HG03064 (cell line): ENCODE data around the gene DOK5.

Experiments used
- ATAC-seq: cut with Tn5 transposase; IDR thresholded peaks from one replicate; pipeline ENCODE4 v1.9.1; 2021; ENCODE audit warnings: low read depth; ENCODE audit not compliant: unreplicated experiment

The DOK5 gene

DNA sequence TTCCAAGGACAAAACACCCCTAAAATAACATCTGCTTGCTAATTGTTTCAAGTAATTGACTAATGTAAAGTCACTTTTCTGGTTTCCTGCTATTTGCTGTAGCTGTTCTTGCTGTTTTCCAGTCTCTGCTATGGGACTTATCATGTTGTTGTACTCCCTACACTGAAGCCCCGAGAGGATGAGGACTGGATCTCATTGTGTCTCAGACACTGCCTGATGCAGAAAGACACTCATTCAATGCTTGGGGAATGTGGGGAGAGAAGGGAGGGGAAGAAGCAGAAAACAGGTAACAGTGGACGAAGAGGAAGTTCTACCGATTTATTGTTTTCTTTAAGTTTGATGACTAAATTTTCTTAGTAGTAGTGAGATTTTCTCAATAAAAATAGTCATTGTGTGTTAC, 79.8 kb downstream of the DOK5 start:
- no peak for ATAC-seq

GRCh38 chr20:54556406-54556805, 81.0 kb downstream of the DOK5 start:
- ATAC-seq: no peak

DNA sequence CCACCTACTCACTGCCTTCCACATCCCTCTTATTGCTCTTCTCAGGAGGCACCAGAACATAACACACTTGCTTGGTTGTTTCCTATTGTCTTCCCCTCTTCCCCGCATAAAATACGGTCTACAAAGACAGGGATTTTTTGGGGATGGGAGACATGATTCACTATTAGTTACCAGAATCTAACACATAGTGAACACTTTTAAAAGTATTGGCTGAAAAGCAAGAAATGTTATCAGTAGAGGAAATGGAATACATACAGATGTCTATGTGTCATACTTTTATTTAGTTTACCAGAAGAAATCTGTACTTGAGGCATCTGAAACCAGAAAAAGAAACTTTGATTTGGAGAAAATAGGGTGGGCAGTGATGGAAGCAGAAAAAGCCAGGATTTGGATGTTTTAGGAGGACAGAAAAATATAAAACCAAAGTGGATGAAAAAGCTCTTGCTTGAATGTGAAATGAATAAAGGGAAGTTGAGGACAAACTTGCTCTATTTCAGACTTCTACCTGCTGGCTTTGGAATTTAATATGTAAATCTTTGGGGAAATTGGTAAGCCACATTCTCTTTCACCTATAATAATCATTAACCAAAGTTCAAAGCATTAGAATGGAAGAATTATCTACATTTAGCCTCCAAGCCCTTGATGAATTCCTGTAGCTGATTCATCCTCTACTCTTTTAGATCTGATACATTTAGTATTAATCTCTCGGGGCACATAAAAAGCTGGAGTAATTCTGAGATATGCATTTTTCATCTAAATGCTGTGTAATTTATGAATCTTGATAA, 82.6 kb downstream of the DOK5 start:
- ATAC-seq: no peak

DNA sequence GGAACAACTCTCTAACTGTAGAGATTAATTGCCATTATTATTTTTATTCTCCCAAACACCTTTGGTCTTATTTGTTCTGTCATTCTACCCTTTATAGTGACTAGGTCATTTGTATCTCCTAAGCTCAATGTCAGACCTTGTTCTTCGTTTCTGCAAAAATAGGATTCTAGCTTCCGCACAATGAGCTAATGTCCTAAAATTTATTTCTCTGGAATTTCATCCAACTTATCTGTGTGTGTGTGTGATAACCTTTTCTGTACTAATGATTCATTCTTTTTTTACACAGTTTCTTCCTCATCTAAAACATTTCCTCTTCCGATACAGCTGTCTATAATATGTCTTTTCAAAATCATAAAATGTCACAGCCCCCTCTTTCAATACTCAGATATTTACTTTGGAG, 84.5 kb downstream of the DOK5 start:
- no peak for ATAC-seq

- ATAC-seq: no peak
These were observed 85.0 kb downstream of the DOK5 start for GRCh38 chr20:54560357-54560756.

DNA sequence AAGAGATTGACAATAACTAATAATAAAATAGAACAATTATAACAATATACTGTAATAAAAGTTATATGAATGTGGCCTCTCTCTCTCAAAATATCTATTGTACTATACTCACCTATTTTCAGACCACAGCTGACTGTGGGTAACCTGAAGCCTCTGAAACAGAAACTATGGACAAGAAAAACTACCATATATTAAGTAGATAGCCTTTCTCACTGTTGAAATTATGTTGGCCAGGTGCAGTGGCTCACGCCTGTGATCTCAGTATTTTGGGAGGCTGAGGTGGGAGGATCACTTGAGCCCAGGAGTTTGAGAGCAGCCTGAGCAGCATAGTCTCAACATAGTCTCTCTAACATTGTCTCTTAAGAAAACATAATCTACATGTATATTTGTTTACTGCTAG, 89.9 kb downstream of the DOK5 start:
- no peak for ATAC-seq

- no peak for ATAC-seq
These were observed 90.8 kb downstream of the DOK5 start for GRCh38 chr20:54566031-54566688.

DNA sequence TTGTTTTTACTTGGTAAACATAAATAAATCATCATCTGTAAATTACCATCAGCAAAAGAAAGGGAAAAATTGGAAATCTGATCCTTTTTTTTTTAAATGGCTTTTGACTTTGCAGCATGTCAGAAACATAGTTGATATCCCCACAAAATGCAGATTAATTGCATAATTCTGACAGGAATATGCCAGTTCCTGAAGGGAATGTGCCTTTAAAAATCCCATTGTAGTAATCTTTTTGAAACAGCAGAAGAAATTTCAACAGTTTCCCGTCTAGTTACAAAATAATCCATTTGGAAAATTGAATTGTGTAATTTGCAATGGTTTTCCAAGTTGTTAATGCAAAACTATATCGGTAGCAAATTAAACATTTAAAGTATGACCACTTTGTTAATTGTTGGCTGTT, 95.2 kb downstream of the DOK5 start:
- ATAC-seq: no peak

DNA sequence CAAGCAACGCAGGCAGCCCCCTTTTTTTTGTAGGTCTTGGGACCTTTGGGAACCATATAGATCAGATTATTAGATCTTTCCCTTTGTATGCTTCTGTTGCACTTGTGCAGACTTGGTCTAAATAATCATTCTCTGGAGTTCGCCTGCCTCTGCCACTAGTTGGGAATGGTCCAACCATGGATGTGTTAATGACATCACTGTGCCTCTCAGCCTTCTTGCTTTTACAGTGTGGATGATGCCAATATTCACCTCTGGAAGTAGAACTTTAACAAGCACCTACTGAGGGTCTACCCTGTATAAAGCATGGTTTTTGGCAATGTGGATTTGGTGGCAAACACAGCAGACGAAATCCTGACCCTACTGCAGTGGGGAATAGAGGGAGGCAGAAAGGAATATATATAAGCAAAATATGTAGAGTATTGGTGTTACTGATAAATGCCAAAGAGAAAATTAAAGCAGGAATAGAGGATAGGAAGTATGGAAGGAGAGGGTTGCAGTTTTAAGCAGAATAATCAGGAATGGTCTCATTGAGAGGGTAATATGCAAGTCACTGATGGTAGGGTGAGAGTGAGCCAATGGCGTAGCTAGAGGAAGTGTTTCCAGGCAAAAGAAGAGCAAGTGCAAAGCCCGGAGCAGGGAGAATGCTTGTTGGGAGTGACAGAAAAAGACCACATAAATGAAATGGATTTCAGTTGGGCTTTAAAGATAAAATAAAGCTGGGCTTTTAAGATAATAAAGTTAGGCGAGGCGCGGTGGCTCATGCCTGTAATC, 97.5 kb downstream of the DOK5 start:
- ATAC-seq: no peak

- no peak for ATAC-seq
These were observed 98.4 kb downstream of the DOK5 start for GRCh38 chr20:54573838-54574237.

GRCh38 chr20:54576518-54576917, 101.1 kb downstream of the DOK5 start:
- no peak for ATAC-seq

- ATAC-seq: no peak
These were observed 102.2 kb downstream of the DOK5 start for GRCh38 chr20:54577637-54578036.

GRCh38 chr20:54585217-54585616, 109.8 kb downstream of the DOK5 start:
- no peak for ATAC-seq

GRCh38 chr20:54587408-54587807, 112.0 kb downstream of the DOK5 start:
- no peak for ATAC-seq

- ATAC-seq: no peak
These were observed 114.1 kb downstream of the DOK5 start for GRCh38 chr20:54589402-54590030.

DNA sequence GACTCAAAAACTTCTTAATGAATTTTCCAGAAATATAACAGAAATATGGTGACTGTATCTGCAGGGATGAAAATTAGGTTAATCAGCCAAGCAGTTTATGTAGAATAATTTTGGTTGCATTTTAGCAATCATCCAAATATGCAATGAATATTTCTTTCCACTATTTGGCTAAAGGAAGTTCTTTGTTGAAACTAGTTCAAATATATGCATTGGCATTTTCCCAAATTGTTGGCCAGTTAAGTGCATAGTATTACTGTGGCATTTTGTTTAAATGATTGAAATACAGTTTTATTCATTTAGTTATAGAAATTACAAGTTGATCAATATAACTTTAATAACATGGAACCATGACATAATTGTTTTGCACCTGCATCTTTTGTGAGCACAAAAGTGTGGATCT, 115.5 kb downstream of the DOK5 start:
- ATAC-seq: no peak

DNA sequence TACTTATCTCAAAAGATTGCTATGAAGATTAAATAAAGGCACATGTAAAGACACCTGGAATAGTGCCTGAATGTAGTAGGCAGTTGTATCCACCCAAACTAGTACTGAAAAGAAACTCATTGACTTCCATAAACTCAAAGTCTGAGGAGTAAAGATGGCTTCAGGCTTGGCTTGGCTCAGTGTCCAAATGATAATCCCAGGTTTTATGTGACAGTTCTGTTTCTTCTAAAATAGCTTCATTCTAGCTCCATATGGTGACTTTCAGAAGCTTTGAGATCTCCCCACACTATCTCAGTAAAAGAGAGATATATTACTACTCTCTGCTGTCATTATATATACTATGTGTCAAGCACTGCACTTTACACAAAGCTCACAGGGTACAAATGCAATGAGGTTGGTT, 121.3 kb downstream of the DOK5 start:
- no peak for ATAC-seq

GRCh38 chr20:54598352-54598751, 123.0 kb downstream of the DOK5 start:
- no peak for ATAC-seq

GRCh38 chr20:54600634-54601033, 125.2 kb downstream of the DOK5 start:
- ATAC-seq: no peak

GRCh38 chr20:54601831-54602515, 126.6 kb downstream of the DOK5 start:
- no peak for ATAC-seq

- ATAC-seq: no peak
These were observed 129.9 kb downstream of the DOK5 start for GRCh38 chr20:54605319-54605718.
